ENCODE measurements around the gene PLET1. TPM values are rescaled to one million over a fixed set of nuclear protein-coding genes. Genes with fewer than 3 reads are reported as not detected.

The PLET1 gene
- polyA plus RNA-seq, 4 donors: 0.13 TPM; not detected in 3

DNA sequence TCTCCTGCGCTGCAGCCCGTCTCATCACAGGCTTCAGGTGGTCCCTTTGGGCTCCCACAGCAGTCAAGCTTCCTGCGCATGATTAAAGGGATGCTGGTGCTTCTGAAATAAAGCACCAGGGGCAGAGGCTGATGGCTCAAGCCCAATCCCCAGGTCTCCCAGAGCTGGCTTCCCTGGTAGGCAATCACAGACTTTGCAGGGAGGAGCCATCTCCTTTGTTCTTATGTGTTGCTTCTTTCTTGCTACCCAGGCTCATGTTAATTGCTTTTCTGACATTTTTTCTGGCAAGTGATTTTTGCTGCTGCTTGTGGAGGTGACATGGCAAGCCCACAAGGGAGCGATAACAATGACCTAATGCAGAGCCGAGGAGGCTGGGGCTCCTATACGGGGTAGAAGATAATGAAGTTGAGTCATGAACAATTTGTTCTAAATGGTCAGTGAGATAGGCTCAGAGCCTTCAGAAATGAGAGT is 25.2 kb upstream of the PLET1 start:
- no peak for DNase-seq (ENCODE audit: low read depth in 4 of 4, low spot score in 2 of 4)

DNA sequence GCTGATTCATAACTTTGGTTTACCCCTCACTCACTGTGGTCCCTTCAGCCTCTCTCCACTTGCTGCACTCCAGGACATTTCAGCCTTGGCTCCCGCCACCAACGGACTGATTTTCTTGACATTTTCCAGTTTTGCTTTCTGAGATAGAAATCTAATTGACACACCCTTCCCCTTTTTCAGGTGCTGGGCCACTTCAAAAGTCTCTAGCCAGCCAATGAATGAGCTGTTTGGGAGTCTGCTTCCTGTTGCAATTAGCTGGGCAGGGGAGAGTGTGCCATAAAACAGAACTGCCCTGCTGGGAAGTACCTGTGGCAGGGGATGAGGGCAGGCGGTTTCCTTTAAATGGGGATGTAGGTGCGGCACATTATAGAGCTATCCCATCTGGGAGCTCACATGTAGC is 21.1 kb upstream of the PLET1 start:
- no peak for DNase-seq (ENCODE audit: low read depth in 4 of 4, low spot score in 2 of 4)

DNA sequence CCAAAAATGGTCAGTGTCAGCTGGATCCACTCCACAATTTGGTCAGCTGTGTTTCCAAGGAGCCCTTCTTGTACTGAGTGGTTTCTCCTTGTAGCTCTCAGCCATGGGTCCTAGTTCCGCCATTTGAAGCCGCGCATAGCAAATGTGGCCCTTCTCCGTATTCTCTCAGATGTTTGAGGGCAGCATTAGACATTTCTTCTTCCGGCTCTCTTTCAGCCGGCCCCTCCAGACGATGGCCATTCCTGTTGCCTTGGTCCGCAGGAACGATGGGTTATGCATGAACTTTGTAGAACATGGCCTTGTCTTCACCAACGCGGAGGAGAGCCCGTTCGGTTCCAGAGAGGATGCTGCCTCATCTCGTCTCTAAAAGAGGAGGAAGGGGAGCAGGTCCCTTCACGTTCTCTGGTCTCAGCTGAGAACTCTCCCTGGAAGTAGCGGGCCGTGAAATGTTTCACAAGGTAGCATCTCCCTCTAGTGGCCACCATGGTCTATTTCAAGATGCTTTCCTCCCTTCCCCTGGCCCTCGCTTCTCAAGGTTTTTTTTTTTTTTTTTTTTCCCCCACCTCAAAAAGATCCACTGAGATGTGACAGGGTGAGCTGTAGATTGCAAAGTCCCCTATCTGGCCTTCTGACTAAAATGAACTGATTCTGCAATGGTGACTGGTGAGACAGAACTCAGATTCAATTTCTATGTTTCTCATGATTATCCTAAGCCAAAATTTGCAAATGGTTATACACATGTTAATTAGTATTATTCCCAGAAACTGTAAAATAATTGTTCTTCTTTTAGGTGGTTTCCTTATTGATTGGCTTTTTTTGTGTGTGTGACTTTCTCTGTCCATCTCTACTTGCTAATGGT is 19.8 kb upstream of the PLET1 start:
- DNase-seq (ENCODE audit: low read depth in 4 of 4, low spot score in 2 of 4): peak; percentile 41 to 76 (median 64)

DNA sequence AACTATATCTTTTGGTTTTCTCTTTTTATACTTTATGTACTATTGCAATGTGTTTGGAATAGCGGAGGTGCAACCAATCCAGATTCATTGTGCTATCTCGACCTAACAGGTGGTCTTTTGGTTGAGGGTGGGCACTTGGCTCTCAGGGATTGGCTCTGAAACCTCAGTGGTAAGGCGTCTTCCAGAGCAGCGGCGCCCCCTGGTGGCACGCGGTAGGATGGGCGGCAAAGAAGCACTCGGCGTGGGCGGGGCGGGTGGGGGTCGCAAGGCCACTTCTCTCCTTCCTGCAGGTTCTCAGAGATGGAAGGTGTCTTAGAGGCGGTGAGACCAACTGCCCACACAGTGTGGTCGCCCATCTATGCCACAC is 19.2 kb upstream of the PLET1 start:
- peak in 2 of 4 donors; percentile 26 to 28 for DNase-seq (ENCODE audit: low read depth in 4 of 4, low spot score in 2 of 4)

DNA sequence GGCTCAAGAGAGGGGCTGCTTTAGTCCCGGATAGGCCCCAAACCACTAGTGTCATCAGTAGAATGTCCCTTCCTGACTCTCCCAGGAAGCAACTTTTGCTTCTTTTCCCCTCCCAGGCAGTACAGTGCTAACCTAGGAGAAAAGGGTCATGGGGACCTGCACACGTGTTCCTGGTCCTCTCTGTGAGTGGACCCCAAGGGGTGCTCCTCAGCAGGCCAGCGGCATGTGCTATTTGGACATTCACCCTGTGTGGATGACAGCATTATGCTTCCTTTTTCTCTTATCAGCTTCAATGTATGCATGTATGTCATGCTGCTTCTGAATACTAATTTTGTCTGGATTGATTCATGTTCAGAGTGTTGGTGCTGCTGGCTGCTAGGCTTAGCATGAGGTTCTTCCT is 18.1 kb upstream of the PLET1 start:
- DNase-seq (ENCODE audit: low read depth in 4 of 4, low spot score in 2 of 4): no peak

DNA sequence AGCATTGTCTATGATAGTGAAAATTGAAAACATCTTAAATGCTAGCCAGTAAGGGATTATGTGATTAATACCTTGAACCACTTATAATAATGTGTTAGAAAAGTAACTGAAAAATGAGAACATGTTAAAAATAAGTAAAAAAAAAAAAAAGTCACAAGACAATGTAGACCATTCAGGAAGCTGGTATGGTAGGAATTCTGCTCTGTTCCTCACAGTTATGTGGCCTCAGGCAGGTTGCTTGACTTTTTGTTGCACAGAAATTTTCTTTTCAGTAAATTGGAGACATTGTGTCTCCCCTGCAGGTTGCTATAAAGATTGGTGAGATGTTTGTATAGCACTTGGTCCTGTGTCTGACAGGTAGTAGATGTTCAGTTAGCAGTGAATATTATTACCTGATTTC is 17.3 kb upstream of the PLET1 start:
- DNase-seq (ENCODE audit: low read depth in 4 of 4, low spot score in 2 of 4): no peak

DNA sequence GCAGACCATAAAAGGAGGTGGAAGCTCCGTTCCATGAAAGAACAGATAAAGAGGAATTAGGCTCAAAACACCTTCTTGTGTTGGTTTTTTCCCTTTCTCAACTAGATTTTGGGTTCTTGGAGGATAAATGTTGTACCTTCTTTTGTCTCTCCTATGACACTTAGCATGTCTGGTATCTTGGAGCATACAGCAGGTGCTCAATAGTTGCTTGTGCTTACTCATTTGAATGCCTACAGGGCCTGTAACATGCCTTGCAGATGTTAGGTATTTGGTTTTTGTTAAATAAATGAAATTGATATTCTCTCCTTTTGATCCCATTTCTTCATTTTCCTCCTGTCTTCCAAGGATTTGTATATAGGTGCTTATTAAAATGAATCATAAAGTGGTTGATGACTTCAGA is 16.4 kb upstream of the PLET1 start:
- no peak for DNase-seq (ENCODE audit: low read depth in 4 of 4, low spot score in 2 of 4)

DNA sequence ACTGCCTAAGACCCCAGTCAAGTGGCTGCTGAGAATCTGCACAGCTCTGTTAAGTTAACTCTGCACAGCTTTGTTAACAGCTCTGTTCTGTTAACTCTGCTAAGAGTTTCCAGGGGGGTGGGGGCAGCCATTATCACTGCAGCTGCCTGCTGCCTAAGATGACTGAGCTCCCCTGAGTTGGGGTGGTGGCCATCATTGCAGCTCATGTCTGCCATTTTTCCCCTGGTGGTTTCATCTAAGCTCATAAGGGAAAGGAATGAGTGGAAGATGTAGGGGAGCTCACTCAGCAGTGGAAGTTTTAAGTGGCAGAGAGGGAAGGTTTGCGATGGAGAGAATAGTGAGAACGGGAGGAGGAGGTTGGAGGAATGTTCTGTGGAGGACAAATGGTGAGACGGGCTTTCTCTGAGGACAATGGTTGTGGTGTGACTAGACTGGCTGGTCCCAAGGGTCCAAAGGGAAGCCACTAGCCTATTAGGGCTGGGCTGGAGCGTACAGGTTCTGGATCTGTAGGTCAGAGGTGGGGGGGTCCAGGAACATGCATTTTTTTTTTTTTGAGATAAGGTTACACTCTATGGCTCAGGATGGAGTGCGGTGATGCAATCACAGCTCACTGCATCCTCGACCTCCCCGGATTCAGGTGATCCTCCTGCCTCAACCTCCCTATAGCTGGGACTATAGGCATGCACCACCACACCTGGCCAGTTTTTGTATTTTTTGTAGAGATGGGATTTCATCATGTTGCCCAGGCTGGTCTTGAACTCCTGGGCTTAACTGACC is 13.5 kb upstream of the PLET1 start:
- DNase-seq (ENCODE audit: low read depth in 4 of 4, low spot score in 2 of 4): no peak

DNA sequence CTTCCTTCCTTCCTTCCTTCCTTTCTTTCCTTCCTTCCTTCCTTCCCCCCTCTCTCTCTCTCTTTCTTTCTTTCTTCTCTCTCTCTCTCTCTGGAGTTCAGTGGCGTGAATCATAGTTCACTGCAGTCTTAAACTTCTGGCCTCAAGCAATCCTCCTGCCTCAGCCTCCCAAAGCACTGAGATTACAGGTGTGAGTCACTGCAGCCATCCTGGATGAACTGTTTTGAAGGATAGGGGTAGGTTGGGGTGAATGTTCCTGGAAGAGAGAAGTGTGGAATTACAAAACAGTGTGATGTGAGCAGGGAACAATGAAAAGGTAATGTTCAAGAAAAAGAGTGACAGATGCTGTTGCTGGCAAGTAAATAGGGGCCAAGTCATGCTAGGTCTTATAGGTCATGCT is 12.4 kb upstream of the PLET1 start:
- DNase-seq (ENCODE audit: low read depth in 4 of 4, low spot score in 2 of 4): no peak

DNA sequence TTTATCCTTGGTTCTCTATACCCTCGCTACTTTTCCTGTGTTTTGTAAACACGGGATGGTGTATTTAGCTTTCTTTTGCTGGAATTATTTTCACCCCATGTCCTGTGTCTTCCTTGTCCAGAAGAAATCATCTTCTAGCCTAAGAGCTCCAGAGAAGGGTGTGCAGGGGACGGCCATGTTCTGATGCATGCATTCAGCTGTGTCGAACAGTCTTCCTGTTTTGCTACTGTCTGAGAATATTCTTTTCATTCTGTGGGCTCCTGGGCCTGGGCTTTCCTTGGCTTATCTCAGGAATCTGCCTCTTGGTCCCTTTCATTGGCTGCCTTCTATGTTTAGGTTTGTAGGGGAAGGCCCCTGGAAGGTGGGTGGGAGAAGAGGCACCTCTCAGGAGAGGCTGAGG is 10.6 kb upstream of the PLET1 start:
- DNase-seq (ENCODE audit: low read depth in 4 of 4, low spot score in 2 of 4): no peak

DNA sequence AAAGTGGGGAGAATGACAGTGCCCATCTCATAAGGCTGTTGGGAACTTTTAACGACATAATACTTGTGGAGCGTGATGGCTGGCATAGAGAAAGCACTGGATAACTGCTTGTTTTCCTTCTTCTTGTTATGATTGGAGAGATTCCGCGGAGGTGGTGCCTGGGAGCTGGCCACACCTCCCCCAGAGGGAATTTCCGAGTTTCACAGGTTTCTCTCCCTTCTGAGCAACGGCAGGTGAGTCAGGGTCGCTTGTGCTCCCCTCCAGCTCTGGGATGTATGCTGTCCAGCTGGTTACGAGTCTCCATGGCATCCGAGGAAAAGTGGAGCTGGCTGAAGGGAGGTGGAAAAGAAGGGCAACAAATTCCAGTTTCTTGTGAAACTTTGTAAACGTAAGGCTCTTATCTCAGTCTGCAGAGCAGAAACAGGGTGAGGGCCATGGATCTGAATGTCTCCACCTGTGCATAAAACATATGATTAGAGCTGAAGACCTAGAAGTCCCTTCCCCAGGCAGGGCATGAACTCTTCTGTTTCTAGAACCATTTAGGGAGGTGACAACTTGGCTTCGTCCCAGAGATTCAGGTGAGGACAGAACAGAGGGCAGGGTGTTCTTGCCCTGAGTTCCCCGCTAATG is 10.0 kb upstream of the PLET1 start:
- no peak for DNase-seq (ENCODE audit: low read depth in 4 of 4, low spot score in 2 of 4)

DNA sequence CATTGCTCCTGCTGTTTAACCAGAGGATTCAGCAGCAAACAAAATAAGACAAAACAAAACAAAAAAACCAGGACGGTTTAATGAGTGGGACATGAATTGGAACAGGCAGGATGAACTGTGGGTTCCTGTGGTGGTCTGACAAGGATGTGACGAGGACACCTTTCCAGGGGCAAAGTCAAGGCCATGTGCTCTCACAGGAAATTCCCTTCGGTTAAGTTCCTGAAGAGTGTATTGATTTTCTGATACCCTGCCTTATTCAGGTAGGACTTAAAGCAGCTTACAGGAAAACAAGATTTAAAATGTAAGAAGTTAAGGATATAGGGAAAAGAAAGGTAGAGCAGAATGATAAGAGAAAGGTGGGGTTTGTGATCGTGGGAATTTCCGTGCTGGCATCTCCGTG is 8.5 kb upstream of the PLET1 start:
- DNase-seq (ENCODE audit: low read depth in 4 of 4, low spot score in 2 of 4): no peak

DNA sequence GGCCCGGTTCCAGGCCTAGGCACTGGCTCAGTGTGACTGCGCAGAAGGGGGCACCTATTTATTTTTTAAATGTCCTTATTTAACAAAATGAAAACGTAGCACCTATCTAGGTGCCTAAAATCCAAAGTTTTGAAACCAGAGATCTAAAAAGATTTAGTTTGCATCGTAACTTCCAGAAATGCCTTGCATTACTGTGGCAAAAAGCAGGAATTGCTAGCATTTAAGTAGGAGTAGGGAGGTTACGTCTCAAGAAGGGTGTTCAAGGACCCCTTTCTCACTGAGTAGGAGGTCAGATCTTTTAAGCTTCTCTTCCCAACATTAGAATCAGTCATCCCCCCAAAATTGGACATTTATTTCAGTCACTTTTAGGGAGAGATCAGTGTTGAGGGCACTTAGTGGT is 7.7 kb upstream of the PLET1 start:
- no peak for DNase-seq (ENCODE audit: low read depth in 4 of 4, low spot score in 2 of 4)

DNA sequence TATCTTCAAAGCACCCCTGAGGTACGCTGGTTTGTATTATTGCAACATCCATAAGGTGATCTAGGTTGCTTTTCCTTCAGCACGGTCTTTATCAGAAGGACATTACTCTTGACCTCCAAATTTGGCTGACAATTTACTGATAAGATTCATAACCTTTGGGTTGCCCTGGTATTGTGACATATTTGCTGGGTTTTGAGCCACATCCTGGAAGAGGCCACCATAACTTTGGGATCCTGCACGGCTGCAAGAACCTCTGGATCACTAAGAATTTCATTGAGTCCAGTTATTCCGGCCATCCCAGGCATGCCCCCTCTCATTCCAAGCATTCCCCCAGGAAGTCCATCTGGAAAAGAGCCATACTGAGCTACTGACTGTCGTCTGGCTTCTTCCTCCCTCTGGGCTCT is 6.5 kb upstream of the PLET1 start:
- no peak for DNase-seq (ENCODE audit: low read depth in 4 of 4, low spot score in 2 of 4)

DNA sequence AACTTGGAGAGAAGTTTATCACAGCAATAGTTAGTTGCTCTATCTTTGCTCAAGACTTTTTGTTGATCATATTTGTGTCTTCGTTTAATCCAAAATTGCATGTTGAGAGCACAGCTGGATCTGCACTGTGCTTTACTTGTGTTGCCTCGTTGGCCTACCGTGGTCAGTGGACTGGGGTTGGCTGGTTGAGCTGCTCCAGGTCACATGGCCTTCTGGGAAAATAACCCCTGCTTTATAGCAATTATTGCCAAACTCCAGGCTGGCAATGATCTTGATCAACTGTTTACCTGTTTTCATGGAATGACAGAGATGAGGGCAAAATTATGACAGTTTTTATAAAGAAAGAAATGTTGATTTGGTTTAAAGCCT is 5.7 kb upstream of the PLET1 start:
- DNase-seq (ENCODE audit: low read depth in 4 of 4, low spot score in 2 of 4): no peak

DNA sequence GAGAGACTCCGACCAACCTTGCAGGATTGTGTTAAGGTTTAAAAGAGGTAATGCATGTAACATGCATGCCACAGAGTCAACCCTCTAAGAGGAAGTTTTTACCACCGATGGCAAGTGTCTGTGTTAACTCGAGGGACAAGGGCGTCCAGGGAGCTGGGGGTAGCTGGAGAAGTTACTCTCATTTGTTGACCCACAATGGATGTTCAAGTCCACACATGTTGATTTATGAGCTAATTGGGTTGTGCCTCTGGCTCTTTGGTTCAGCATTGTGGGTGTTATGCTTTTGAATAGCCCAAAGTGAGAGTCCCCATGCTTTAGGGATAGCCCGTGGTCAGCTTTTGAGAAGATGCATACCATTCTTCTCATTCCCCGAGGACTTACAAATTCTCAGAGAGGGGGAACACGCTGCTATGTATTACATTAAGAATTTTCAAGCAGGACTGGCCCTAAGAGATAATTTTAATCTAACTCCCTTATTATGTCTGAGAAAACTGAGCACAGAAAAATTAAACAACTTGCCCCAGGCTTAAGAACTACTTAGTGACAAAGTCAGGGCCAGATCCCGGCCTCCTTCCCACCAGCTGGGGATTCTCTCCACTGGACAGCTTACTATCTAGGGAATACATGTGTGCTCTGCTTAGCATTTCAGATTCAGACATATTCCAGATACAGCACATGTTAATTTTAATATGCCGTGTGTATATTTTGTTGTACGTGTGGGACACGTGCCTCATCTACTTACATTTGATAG is 5.2 kb upstream of the PLET1 start:
- DNase-seq (ENCODE audit: low read depth in 4 of 4, low spot score in 2 of 4): no peak

DNA sequence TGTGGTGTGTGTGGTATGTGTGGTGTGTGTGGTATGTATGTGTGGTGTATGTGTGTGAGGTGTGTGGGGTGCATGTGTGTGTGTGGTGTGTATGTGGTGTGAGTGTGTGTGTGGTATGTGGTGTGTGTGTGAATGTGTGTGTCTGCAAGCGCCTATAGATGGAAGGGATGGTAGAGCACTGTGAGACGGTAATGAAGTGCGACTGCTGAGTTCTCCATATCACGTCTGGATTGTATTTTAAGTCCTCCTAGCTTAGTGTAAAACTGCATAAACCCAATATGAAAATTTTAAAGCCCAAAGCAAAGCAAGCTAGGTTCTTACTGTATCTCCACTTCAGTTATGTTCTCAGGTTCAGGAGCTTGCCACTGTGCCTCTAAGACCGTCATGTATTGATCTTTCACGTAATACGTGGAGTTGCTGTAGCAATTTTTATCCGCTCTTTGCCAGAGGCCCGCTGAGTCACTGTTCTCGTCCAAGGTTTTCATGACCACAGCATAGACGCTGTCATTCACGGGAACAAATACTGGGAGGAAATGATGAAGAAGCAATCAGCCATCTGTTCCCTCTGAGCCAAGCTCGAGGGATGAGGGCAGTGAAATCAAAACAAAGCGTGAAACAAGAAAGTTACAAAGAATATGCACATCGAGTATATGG is 5.5 kb downstream of the PLET1 start:
- DNase-seq (ENCODE audit: low read depth in 4 of 4, low spot score in 2 of 4): no peak

DNA sequence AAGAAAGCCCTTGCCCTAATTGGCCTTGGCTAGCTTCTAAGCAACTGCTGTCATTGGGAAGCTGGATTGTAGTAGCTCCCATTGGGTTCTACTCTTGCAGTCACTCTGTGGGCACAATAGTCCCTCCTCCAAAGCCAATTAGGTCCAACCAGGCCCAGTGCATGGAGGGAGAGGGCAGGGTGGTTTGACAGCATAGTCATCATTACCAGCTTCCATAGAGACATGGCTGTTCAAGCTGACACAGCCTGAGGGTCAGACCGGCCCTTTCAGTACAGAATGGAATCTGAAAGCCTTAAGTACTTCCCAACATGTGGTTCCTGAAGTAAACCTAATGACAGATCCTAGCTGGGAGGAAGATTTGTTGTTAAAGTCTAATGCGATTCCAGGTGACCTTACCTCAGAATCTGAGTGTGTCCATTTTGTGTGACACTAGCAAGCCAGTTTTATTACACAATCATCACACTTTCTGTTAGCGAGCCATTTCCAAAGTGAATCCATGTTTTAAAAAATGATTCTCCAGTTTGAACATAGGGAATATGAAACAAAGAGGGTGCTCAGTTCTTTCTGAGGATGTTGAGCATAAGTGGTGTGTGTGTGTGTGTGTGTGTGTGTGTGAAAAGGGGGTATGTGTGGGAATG is 6.9 kb downstream of the PLET1 start:
- DNase-seq (ENCODE audit: low read depth in 4 of 4, low spot score in 2 of 4): no peak

DNA sequence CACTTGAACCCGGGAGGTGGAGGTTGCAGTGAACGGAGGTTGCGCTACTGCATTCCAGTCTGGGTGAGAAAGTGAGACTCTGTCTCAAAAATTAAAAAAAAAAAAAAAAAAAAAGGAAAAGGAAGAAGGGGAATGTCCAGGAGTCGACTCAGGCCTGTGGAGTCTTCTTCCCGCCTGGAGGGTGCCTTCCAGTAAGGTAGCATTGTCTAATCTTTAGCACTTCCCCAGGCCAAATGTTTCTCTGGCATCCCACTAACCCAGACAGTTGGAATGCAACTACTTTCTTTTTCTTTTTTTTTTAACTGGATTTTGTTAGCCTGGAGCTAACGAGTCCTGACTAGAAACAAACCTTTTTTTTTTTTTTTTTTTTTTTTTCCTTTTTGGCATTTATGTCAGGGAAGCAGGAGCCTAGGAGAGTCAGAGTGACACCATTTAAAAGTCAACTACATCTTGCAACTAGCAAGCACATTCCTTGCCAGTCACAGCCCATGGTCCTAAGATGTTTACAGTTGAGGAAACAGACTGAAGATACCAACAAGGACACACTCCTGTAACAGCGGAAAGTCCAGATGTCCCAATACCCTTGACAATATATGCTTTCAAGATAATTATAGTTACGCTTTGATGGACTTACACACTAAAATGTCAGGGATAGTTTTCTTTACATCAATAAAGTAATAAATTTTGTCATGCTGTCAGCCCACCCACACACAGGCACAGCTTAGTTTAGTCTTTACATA is 10.6 kb downstream of the PLET1 start:
- peak in 1 of 4 donors; percentile 24 for DNase-seq (ENCODE audit: low read depth in 4 of 4, low spot score in 2 of 4)
